ENCODE measurements around the gene RARS2. TPM values are rescaled to one million over a fixed set of nuclear protein-coding genes. Genes with fewer than 3 reads are reported as not detected.

RARS2 gene
- 37.5 and 40.1 TPM in 2 replicates for total RNA-seq

DNA sequence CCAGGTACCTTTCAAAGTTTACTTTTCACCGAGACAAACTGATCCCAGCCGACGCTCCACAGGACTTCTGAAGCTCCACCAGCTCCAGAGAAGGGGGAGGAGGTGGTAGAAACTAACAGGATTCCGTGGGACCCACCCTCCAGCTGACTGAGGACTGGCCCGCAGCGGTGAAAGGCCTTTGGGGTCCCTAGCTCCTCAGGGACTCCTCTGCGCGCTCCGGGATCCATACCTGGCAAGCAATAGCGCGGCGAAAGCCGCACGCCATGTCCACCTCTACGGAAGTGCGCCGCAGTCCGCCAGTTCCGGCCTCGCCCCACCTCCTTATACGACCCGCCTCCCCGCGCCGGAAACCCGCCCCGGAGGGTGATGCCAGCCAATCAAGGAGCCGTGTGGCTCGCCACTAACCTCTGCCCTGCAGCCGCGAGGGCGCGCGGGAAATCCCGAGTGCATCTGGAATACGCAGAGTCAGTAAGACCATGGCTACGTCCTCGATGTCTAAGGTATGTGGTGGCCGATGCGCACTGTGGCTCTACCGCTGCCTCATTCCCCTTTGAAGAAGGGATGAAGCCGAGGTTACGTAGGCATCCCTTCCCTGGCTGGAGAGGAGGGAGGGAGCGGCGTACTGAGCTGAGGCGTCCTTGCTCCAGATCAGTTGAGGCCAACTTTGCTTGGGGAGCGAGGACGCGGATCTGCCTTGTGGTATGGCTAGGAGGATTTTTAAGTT lies at the start of gene RARS2, which contains the start of gene ORC3:
Gene RARS2, minus strand, starts transcription at position 295 of the 724 bp plus-strand sequence. Its CDS starts 30 bp downstream, at position 265.
Gene ORC3, plus strand, starts transcription at position 443 of the 724 bp plus-strand sequence. Its CDS starts 34 bp downstream, at position 477.

DNA sequence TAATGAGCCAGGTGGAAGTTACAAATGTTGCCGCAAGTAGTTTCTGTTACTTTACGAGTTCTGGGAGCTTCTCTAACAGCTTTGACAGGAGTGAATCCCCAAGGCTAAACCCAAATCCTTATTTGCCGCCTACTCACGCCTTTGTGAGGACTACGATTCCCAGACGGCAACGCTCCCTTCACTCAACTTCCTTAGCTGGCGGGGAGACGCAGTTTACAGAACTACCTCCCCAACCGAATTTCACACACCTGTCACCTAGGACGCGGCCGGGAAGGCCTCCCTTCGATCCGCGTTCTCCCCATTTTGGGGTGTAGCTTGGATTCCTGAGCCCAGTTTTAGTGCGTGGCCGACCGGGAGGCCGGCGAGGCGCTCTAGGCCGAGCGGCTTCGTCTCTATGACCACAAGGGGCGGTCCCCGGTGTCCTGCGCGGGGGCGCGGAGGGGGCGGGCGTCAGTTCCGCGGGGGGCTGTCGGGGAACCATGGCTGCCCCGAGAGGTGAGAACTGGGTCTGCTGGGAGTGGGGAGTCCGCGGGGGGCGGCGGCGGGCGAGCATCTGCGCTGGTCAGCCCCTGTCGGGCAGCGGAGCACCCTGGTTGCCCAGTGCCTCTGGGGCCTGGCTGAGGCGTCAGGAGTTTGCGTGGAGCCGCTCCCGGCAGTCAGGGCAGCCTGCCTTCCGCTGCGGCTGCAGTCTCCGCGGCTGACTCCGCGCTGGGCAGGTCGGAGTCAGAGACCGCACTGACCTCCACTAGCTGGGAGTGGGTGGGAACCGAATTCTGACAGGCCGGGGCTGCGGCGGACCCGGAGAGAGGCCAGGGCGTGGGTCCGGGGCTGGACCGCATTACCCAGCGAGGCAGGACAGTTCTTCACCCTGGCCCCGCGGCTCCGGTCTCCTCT lies 117.0 kb downstream of the RARS2 start, which contains the start of gene SLC35A1:
Gene SLC35A1, plus strand, starts transcription at position 450 of the 894 bp plus-strand sequence. Its CDS starts 30 bp downstream, at position 480.

Small RNA genes lying within 50 kb of the gene (small RNA-seq; reads per million reads assigned to genes)
- gene RNU6-444P, result not detected

Other genes starting within 250 kb of the RARS2 start
- gene C6orf163, start 245.2 kb downstream of the RARS2 start, total RNA-seq, result 3.1 and 4.6 TPM in 2 replicates
- gene CFAP206, start 182.0 kb downstream of the RARS2 start, total RNA-seq, result 0.50 and 0.53 TPM in 2 replicates
- gene SLC35A1, start 117.0 kb downstream of the RARS2 start, total RNA-seq, result 15.7 and 18.2 TPM in 2 replicates
- gene ORC3, start 148 bp upstream of the RARS2 start, total RNA-seq, result 30.6 and 41.3 TPM in 2 replicates
- gene AKIRIN2, start 112.2 kb upstream of the RARS2 start, total RNA-seq, result 30.0 and 30.1 TPM in 2 replicates

Data from thoracic aorta endothelial cell (primary cell).